Astrocyte of the hippocampus (primary cell): ENCODE measurements around the gene RPS6KL1.

Experiments
- DNase-seq: peaks from one replicate; pipeline ENCODE4 v3.0.0; 2011; ENCODE audit warnings: low read depth, low spot score

Gene RPS6KL1

GRCh38 chr14:74922752-74923401, at the start of gene RPS6KL1:
TSS of gene RPS6KL1 (minus strand) at chr14:74923260. CDS start at chr14:74921541, 1,719 bp downstream.
- peak; percentile 88 for DNase-seq

GRCh38 chr14:74968811-74969210, 45.8 kb upstream of the RPS6KL1 start:
- no peak for DNase-seq

GRCh38 chr14:74965486-74966153, 42.6 kb upstream of the RPS6KL1 start:
- no peak for DNase-seq

- DNase-seq: no peak
These were observed 41.9 kb upstream of the RPS6KL1 start for GRCh38 chr14:74964787-74965485.

GRCh38 chr14:74963705-74964271, 40.7 kb upstream of the RPS6KL1 start:
- DNase-seq: peak; percentile 44

- no peak for DNase-seq
These were observed 40.2 kb upstream of the RPS6KL1 start for GRCh38 chr14:74963178-74963704.

- no peak for DNase-seq
These were observed 39.4 kb upstream of the RPS6KL1 start for GRCh38 chr14:74962493-74962892.

- DNase-seq: no peak
These were observed 39.0 kb upstream of the RPS6KL1 start for GRCh38 chr14:74962046-74962445.

GRCh38 chr14:74961238-74961911, 38.3 kb upstream of the RPS6KL1 start:
- no peak for DNase-seq

GRCh38 chr14:74960736-74961135, 37.7 kb upstream of the RPS6KL1 start:
- no peak for DNase-seq

- DNase-seq: no peak
These were observed 36.6 kb upstream of the RPS6KL1 start for GRCh38 chr14:74959596-74960180.

- no peak for DNase-seq
These were observed 33.4 kb upstream of the RPS6KL1 start for GRCh38 chr14:74956280-74957072.

GRCh38 chr14:74956027-74956279, 32.9 kb upstream of the RPS6KL1 start:
- DNase-seq: no peak

GRCh38 chr14:74955229-74956026, 32.4 kb upstream of the RPS6KL1 start, which contains the start of gene PGF:
TSS of gene PGF (minus strand) at chr14:74955597. CDS start at chr14:74955242, 355 bp downstream.
- DNase-seq: peak; percentile 74

- no peak for DNase-seq
These were observed 31.8 kb upstream of the RPS6KL1 start for GRCh38 chr14:74954947-74955228.

GRCh38 chr14:74954232-74954946, 31.3 kb upstream of the RPS6KL1 start:
- peak; percentile 54 for DNase-seq

GRCh38 chr14:74953686-74954085, 30.6 kb upstream of the RPS6KL1 start:
- no peak for DNase-seq

GRCh38 chr14:74952697-74953484, 29.8 kb upstream of the RPS6KL1 start:
- no peak for DNase-seq
